ENCODE results near the gene LEFTY1. TPM values are rescaled to one million over a fixed set of nuclear protein-coding genes. Genes with fewer than 3 reads are reported as not detected.
"Not testable (repeated sequence)": the region's sequence is repeated elsewhere in the genome, so short reads cannot be mapped to it uniquely, and the experiment has no call there.

The LEFTY1 gene
- total and polyA plus RNA-seq, 9 donors, result 0.43 to 5.1 (median 2.0) TPM

- Histone ChIP-seq H3K4me1 (ENCODE audit: insufficient read depth) (peaks cover 5% of the 10 kb centered on the region), H3K27ac (no peak overlapping the region), H3K36me3 (no peaks in the 10 kb centered on the region), H3K27me3 (no peaks in the 10 kb centered on the region), H3K9me3 (no peaks in the 10 kb centered on the region), H3K4me3 (no peak overlapping the region)
- intact Hi-C loops (cut with DNase I), result no loop called here
- 89 to 95% (median 94%) methylated on average over 14 of the region's 14 CpGs for WGBS, 3 donors
- TF ChIP-seq CTCF (IDR thresholded peaks at IDR 0.05) (no peak), EP300 (IDR thresholded peaks at IDR 0.05) (no peak), POLR2A (IDR thresholded peaks at IDR 0.05) (no peak)
- no peak for DNase-seq
Measured at GRCh38 chr1:225891229-225891972, 2.5 kb upstream of the LEFTY1 start.

GRCh38 chr1:225890346-225891228 lies 1.6 kb upstream of the LEFTY1 start:
- Histone ChIP-seq H3K4me1 (ENCODE audit: insufficient read depth) (peaks cover 5% of the 10 kb centered on the region), H3K9me3 (no peaks in the 10 kb centered on the region), H3K27ac (no peak overlapping the region), H3K27me3 (no peaks in the 10 kb centered on the region), H3K4me3 (no peak overlapping the region), H3K36me3 (no peaks in the 10 kb centered on the region)
- WGBS, 3 donors, result 65 to 77% (median 73%) methylated on average over 6 of the region's 6 CpGs
- intact Hi-C loops (cut with DNase I), result no loop called here
- TF ChIP-seq EP300 (IDR thresholded peaks at IDR 0.05) (no peak), POLR2A (IDR thresholded peaks at IDR 0.05) (no peak), CTCF (IDR thresholded peaks at IDR 0.05) (no peak)
- DNase-seq, result peak in 1 of 5 donors; percentile 36

GRCh38 chr1:225889743-225890142 lies 797 bp upstream of the LEFTY1 start:
- Histone ChIP-seq H3K4me1 (ENCODE audit: insufficient read depth) (peaks cover 5% of the 10 kb centered on the region), H3K27me3 (no peaks in the 10 kb centered on the region), H3K4me3 (no peak overlapping the region), H3K9me3 (no peaks in the 10 kb centered on the region), H3K36me3 (no peaks in the 10 kb centered on the region), H3K27ac (no peak overlapping the region)
- DNase-seq, result no peak
- 89 to 94% (median 89%) methylated on average over 5 of the region's 5 CpGs for WGBS, 3 donors
- TF ChIP-seq CTCF (IDR thresholded peaks at IDR 0.05), result no peak
- no peak for TF ChIP-seq POLR2A (IDR thresholded peaks at IDR 0.05)
- no peak for TF ChIP-seq EP300 (IDR thresholded peaks at IDR 0.05)
- intact Hi-C loops (cut with DNase I), result loop anchor here in 1 of 4 donors (10.0 kb wide), 1 partner anchor 115 kb away; the partner anchor contains the start of gene SRP9

- intact Hi-C loops (cut with DNase I), result loop anchor here in 1 of 4 donors (10.0 kb wide), 1 partner anchor 114 kb away; the partner anchor contains the start of gene SRP9
- H3K36me3 ChIP-seq, result no peaks in the 10 kb centered on the region
- no peaks in the 10 kb centered on the region for H3K27me3 ChIP-seq
- no peaks in the 10 kb centered on the region for H3K9me3 ChIP-seq
- 48 to 67% (median 51%) methylated on average over 16 to 18 of the region's 18 CpGs for WGBS, 3 donors
- no peak overlapping the region for H3K27ac ChIP-seq
- peaks cover 5% of the 10 kb centered on the region for H3K4me1 ChIP-seq (ENCODE audit: insufficient read depth)
- no peak for TF ChIP-seq EP300 (IDR thresholded peaks at IDR 0.05)
- TF ChIP-seq POLR2A (IDR thresholded peaks at IDR 0.05), result no peak
- no peak for TF ChIP-seq CTCF (IDR thresholded peaks at IDR 0.05)
- H3K4me3 ChIP-seq, result no peak overlapping the region
- DNase-seq, result no peak
Measured at GRCh38 chr1:225888289-225888897, 553 bp downstream of the LEFTY1 start.

GRCh38 chr1:225887554-225888288 lies 1.2 kb downstream of the LEFTY1 start:
- intact Hi-C loops (cut with DNase I), result loop anchor here in 1 of 4 donors (10.0 kb wide), 1 partner anchor 113 kb away; the partner anchor contains the start of gene SRP9
- H3K9me3 ChIP-seq; H3K4me1 ChIP-seq (ENCODE audit: insufficient read depth); H3K27me3 ChIP-seq; H3K4me3 ChIP-seq; H3K36me3 ChIP-seq; H3K27ac ChIP-seq: not testable (repeated sequence)
- peak in 1 of 5 donors; percentile 39 for DNase-seq
- 17 to 46% (median 29%) methylated on average over 3 to 48 of the region's 56 CpGs for WGBS, 3 donors
